Peyer's patch (tissue), 4 donors: ENCODE measurements around the gene GUCD1.

Experiments
- CTCF ChIP-seq, 6 experiments: fragments of 450-650 bp in 4 of 6; fragments of 200-600 bp in 2 of 6; sonication (generic) in 1 of 6; IDR thresholded peaks; one replicate each; pipeline ENCODE4 v1.5.1; 2017 to 2019; ENCODE audit warnings: antibody characterized with exemption in 6 of 6, mild to moderate bottlenecking in 3 of 6, moderate library complexity in 1 of 6
- POLR2A ChIP-seq, 2 donors: fragments of 450-650 bp; IDR thresholded peaks; one replicate each; pipeline ENCODE4 v1.5.1; 2017; ENCODE audit warnings: antibody characterized with exemption in 2 of 2, mild to moderate bottlenecking in 2 of 2, moderate library complexity in 2 of 2

- no peak for TF ChIP-seq CTCF (IDR thresholded peaks at IDR 0.05)
- no peak for TF ChIP-seq POLR2A (IDR thresholded peaks at IDR 0.05)
These were observed 25.0 kb downstream of the GUCD1 start for GRCh38 chr22:24529898-24530297.
